GM12872 (cell line): ENCODE results near the gene EML1.

ENCODE experiments used
- CTCF ChIP-seq: IDR thresholded peaks from 3 replicates; pipeline ENCODE4 v1.5.1; 2011; ENCODE audit warnings: low read depth, mild to moderate bottlenecking, low read length, moderate library complexity; ENCODE audit not compliant: insufficient read depth

EML1 gene

DNA sequence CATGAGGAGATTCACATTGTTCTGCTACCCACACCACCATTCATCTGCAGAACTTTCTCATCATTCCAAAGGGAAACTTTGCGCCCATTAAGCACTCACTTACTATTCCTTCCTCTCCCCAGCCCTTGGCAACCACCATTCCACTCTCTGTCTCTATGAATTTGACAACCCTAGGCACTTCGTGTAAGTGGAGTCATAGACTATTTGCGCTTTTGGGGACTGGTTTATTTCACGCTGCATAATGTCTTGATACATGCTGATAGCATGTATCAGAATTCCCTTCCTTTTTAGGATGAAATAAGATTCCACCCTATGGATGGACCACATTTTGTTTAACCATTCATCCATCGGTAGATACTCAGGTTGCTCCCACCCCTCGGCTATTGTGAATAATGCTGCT, 4.5 kb upstream of the EML1 start:
- no peak for TF ChIP-seq CTCF

DNA sequence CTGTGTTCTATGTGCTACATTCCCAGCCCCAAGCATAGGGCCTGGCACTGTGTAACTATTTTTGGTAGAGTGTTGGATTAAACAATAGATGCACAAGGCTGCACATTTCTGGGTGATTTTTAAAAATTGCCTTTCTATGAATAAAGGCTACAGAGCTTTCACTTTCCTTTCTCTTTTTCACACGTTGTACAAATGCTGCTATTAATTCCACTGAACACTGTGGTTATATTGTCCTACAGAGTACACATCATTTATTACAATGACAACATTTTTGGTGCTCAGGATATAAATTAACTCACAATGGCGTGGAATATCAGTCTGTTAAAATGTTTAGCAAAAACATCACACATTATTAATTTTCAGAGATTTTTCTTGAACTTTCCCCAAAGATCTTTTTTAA, 3.6 kb upstream of the EML1 start:
- TF ChIP-seq CTCF: no peak

DNA sequence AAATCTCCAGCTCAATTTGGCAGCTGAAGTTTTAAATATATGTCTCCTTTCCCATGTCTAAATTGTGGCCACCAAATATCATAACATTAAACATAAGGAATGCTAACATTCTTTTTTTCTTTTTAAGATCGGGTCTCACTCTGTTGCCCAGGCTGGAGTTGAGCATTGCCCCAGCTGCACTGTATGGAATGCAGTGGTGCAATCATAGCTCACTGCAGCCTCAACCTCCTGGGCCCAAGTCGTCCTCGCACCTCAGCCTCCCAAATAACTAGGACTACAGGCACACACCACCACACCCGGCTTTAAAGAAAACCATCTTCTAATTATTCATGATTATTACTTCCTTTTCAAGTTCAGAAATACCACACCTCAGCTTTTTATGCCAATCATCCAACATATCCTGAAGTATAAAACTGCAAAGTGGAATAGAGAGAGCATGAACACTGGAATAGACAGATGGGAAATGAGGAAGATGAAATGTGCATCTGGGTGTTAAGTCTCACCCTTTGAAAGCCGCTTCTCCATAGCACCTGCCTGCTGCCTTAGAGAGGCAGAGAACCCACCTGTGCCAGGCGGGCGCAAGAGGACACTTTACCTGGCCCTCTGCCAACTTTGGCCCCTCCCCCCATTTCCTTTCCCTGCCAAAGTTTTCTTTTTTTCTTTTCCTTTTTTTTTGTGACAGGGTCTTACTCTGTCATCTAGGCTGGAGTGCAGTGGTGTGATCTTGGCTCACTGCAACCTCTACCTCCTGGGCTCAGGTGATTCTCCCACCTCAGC, 2.8 kb upstream of the EML1 start:
- TF ChIP-seq CTCF: no peak

GRCh38 chr14:99790978-99791376, 2.2 kb upstream of the EML1 start:
- TF ChIP-seq CTCF: no peak

DNA sequence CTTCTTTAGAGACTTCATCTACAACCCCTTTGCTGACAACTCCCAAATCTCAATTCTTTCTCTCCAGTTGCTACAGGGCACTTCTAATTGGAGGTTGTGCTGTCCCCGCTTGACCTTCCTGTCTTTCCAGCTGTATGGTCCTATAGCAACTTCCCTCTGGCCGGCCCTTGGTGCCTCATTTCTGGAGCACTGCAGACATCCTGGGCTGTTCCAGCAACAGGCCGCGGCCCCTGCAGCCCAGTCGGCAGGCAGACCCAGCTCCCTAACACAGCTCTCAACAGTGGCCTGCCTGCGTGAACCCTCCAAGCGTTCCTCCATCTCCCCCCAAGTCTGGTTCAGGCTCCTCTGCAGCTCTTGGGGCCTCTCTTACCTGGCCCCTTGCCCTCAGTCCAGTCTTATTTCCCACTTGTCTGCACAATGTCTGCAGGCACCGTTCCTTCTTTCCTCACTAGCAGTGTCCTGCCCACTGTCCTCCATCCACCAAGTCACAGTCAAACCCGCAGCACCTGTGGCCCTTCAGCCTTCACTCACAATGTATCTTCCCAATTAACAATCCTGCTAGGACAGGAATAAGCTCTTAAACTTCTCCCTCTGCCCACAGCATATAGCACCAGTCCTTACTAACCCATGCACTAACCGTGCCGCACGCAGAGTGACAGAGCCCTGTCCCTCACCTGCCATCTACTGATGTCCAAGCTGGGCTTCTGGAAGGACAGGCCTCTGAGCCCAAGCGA, 1.6 kb upstream of the EML1 start:
- TF ChIP-seq CTCF: no peak

DNA sequence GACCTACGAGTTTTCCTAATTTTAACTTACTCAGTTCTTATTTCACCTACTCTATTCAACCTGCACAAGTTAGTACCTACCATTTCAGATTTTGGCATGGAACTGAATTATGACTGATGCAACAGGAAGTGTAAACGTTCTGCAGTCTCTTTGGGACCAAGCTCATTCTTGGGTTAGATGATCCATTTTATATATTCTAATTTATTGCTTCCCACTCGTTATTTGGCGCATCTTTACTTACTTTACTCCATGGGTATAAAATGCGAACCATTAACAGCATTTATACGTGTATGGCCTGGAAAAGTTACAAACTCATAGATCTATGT, 1.0 kb upstream of the EML1 start:
- no peak for TF ChIP-seq CTCF

DNA sequence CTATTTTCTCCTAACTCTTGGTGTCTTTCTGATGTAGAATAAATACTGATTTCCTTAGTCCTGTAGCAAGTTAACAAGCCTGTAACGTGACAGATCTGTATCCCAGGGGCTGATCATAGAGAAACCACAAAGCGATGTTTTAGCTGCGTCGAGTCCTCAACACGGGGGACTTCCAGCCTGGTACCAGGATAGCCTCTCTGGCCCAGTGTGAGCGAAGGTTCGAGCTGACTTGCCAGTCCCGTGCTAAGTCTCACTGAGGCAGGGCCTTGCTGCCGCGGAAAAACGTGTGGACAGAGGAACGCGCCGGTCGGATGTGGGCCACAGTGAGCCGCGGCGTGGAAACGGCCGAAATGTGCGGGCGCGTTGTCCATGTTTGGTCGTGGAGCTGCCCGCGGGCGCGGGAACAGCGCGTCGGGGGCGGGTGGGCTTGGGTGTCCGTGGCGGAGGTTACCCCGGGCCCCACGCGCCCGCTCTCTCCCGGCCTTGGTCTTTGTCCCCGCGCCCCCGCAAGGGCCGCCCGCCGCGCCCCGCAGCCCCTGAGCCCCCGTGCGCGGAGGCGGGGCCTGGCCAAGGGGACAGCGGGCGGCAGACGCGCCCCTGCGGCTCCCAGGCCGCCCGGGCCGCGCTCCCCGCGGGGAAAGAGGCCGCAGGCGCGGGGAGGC, 531 bp upstream of the EML1 start:
- no peak for TF ChIP-seq CTCF
